RWPE2 (cell line): ENCODE measurements around the gene SLC7A4.
A peak's percentile ranks its signal among the peaks of the same experiment; 100 is the strongest.
"Not testable (repeated sequence)": the region's sequence is repeated elsewhere in the genome, so short reads cannot be mapped to it uniquely, and the experiment has no call there.

Source experiments
- ATAC-seq: fragments of 200-7000 bp; cut with Tn5 transposase; 3 replicates; pipeline ENCODE4 v1.9.1; 2021; ENCODE audit warnings: low read depth
- DNase-seq: peaks from one replicate; pipeline ENCODE4 v3.0.0-alpha.2; 2020; ENCODE audit warnings: low spot score
- H3K27ac ChIP-seq: fragments of 450-650 bp; 2 replicates; pipeline ENCODE4 v1.5.1; 2017; ENCODE audit warnings: mild to moderate bottlenecking; ENCODE audit not compliant: poor library complexity, severe bottlenecking
- H3K27me3 ChIP-seq: fragments of 250-450 bp; sonication (Bioruptor Pico); 2 replicates; pipeline ENCODE4 v1.5.1; 2021; ENCODE audit warnings: mild to moderate bottlenecking, moderate library complexity; ENCODE audit not compliant: insufficient read depth, poor library complexity, severe bottlenecking
- H3K36me3 ChIP-seq: fragments of 250-450 bp; sonication (Bioruptor Pico); 2 replicates; pipeline ENCODE4 v1.5.1; 2020; ENCODE audit warnings: low read depth, mild to moderate bottlenecking, moderate library complexity
- H3K4me1 ChIP-seq: fragments of 250-450 bp; sonication (Bioruptor Pico); 2 replicates; pipeline ENCODE4 v1.5.1; 2021; ENCODE audit warnings: mild to moderate bottlenecking, moderate library complexity; ENCODE audit not compliant: insufficient read depth, poor library complexity, severe bottlenecking
- H3K4me3 ChIP-seq: fragments of 250-450 bp; sonication (Bioruptor Pico); 2 replicates; pipeline ENCODE4 v1.5.1; 2021; ENCODE audit warnings: mild to moderate bottlenecking, moderate library complexity; ENCODE audit not compliant: severe bottlenecking
- H3K9me3 ChIP-seq: fragments of 250-450 bp; sonication (Bioruptor Pico); 2 replicates; pipeline ENCODE4 v1.5.1; 2021; ENCODE audit warnings: mild to moderate bottlenecking, moderate library complexity; ENCODE audit not compliant: severe bottlenecking
- CTCF ChIP-seq: fragments of 450-650 bp; IDR thresholded peaks from one replicate; pipeline ENCODE4 v1.5.1; 2017; ENCODE audit warnings: mild to moderate bottlenecking, moderate library complexity; ENCODE audit not compliant: poor library complexity, severe bottlenecking

The SLC7A4 gene

GRCh38 chr22:21010426-21011113, 21.8 kb downstream of the SLC7A4 start:
- DNase-seq: no peak
- Histone ChIP-seq H3K27me3 (no peaks in the 10 kb centered on the region), H3K9me3 (no peaks in the 10 kb centered on the region), H3K27ac (no peak overlapping the region), H3K4me3 (no peak overlapping the region), H3K4me1 (peaks cover 6% of the 10 kb centered on the region), H3K36me3 (no peaks in the 10 kb centered on the region)
- ATAC-seq: no peak
- TF ChIP-seq CTCF: no peak

- Histone ChIP-seq H3K27ac (no peak overlapping the region), H3K9me3 (no peaks in the 10 kb centered on the region), H3K36me3 (no peaks in the 10 kb centered on the region), H3K27me3 (no peaks in the 10 kb centered on the region), H3K4me1 (peaks cover 3% of the 10 kb centered on the region), H3K4me3 (no peak overlapping the region)
- ATAC-seq (peak; percentile 43; the same call in 2 of the 3 replicates), DNase-seq (no peak)
- no peak for TF ChIP-seq CTCF
Measured at GRCh38 chr22:21009638-21010425, 22.5 kb downstream of the SLC7A4 start.

GRCh38 chr22:21009208-21009607, 23.2 kb downstream of the SLC7A4 start:
- not testable (repeated sequence) for H3K36me3 ChIP-seq, H3K27ac ChIP-seq, H3K4me1 ChIP-seq, ATAC-seq, H3K27me3 ChIP-seq, H3K4me3 ChIP-seq, DNase-seq, H3K9me3 ChIP-seq

- Histone ChIP-seq H3K27ac (no peak overlapping the region), H3K9me3 (peaks cover 2% of the 10 kb centered on the region), H3K27me3 (no peaks in the 10 kb centered on the region), H3K36me3 (peaks cover 23% of the 10 kb centered on the region), H3K4me3 (no peak overlapping the region), H3K4me1 (no peaks in the 10 kb centered on the region)
- no peak for ATAC-seq
- no peak for DNase-seq
- TF ChIP-seq CTCF: no peak
Measured at GRCh38 chr22:21003782-21004181, 28.6 kb downstream of the SLC7A4 start.

- peak; percentile 83 for ATAC-seq
- Histone ChIP-seq H3K9me3 (peaks cover 2% of the 10 kb centered on the region), H3K36me3 (peaks cover 23% of the 10 kb centered on the region), H3K27me3 (no peaks in the 10 kb centered on the region), H3K27ac (peak within 1 kb of the TSS; percentile 88), H3K4me3 (peak within 1 kb of the TSS; percentile 87), H3K4me1 (no peaks in the 10 kb centered on the region)
- no peak for TF ChIP-seq CTCF
- peak; percentile 95 for DNase-seq
Measured at GRCh38 chr22:21001601-21002325, 30.6 kb downstream of the SLC7A4 start, which contains the start of gene THAP7. Gene THAP7, minus strand, starts transcription at chr22:21002118. Its CDS starts 207 bp downstream, at chr22:21001911.
